HUES48 (cell line): ENCODE results near the gene PGRMC2.

Experiments used
- H3K27ac ChIP-seq: one replicate; pipeline ENCODE4 v1.7.0; 2013; ENCODE audit warnings: low read depth, low read length, inconsistent platforms
- H3K27me3 ChIP-seq: 2 replicates; pipeline ENCODE4 v1.6.1; 2013; ENCODE audit warnings: mild to moderate bottlenecking, low read length; ENCODE audit not compliant: control insufficient read depth, insufficient read depth
- H3K36me3 ChIP-seq: 2 replicates; pipeline ENCODE4 v1.6.1; 2013; ENCODE audit warnings: low read length; ENCODE audit not compliant: control insufficient read depth, insufficient read depth
- H3K4me1 ChIP-seq: 2 replicates; pipeline ENCODE4 v1.6.1; 2013; ENCODE audit warnings: mild to moderate bottlenecking, low read length; ENCODE audit not compliant: control insufficient read depth, insufficient read depth
- H3K4me3 ChIP-seq: 2 replicates; pipeline ENCODE4 v1.5.1; 2013; ENCODE audit warnings: mild to moderate bottlenecking, low read depth, low read length
- H3K9ac ChIP-seq: 2 replicates; pipeline ENCODE4 v1.6.1; 2013; ENCODE audit warnings: mild to moderate bottlenecking, low read depth, low read length, moderate library complexity
- H3K9me3 ChIP-seq: 2 replicates; pipeline ENCODE4 v1.6.1; 2013; ENCODE audit warnings: low read length; ENCODE audit not compliant: control insufficient read depth, insufficient read depth

Gene PGRMC2

DNA sequence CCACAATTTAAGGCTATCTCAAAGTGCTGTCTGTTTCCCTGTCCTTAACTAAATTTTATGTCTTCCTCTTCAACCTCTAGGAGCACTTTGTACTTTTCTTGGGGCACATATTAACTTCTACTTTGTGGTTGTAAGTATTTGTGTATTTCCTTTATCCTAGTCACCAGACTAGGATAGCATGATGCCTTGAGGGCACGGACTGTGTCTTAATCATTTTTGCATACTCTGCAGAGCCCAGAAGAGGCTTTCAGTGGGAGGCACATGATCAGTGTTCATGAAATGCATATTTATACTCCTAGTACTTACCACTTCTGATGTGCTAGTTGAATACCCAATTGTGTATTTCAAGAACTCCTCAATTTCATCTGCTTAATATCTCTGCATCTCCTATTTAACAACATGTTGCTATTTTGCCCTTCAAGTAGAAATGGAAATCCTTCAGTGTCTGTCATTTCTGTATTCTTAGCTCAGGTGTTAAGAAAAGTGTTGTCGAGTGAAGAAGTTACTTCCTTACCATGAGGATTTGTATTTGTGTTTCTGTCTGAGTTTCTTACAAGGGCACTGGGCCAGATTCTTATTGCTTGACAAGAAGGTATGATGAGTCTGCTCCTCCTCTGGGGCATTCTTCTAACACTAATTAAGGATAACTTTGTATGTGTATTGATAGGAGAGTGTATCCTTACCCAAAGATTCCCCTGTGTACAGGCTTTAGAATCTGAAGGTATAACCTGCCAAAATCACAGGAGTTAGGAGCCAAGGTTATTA lies 28.3 kb upstream of the PGRMC2 start:
- no peak overlapping the region for H3K4me3 ChIP-seq
- no peak overlapping the region for H3K27ac ChIP-seq
- no peaks in the 10 kb centered on the region for H3K27me3 ChIP-seq

DNA sequence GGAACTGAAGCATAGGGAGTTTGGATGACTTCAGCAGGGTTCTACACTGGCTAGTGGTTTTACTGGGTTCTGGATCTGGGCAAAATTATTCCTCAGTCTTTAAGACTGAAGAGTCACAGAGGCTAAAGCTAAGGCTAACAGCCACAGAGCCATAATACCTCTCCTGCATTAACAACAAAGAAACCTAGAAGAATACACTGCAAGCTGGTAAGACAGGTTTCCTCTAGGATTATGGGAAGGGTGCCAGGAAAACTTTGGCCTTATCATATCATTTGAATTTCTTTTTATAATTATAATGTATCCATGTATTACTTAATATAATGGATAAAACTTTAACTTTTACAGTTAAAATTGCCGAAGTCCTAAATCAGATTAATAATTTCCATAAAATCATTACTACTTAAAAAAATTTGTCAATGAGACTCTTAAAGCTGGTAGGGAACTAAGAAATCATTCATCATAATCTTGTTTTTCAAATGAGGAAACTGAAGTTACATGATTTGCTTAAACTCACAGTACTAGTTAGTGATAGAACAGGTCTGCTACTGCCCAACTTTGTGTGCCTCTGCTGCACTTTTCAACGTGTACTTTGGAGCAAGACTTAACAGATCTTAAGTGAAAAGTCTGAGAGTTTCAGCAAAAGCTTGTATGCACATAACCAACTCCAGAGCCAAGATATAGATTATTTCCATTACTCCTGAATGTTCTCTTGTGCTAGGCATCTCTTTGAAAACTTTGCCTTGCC lies 24.2 kb upstream of the PGRMC2 start:
- H3K9me3 ChIP-seq, result no peaks in the 10 kb centered on the region
- 0 out of 2 replicates have a peak, but pooled peaks cover 5% of the 10 kb centered on the region for H3K4me1 ChIP-seq
- H3K9ac ChIP-seq, result no peak overlapping the region
- no peak overlapping the region for H3K4me3 ChIP-seq
- H3K27me3 ChIP-seq, result no peaks in the 10 kb centered on the region
- H3K36me3 ChIP-seq, result 0 out of 2 replicates have a peak, but pooled peaks cover 6% of the 10 kb centered on the region
- no peak overlapping the region for H3K27ac ChIP-seq

More for the DNA sequence above, 28.3 kb upstream of the PGRMC2 start:
- no peaks in the 10 kb centered on the region for H3K9me3 ChIP-seq
- 0 out of 2 replicates have a peak, but pooled peaks cover 6% of the 10 kb centered on the region for H3K36me3 ChIP-seq
- no peak overlapping the region for H3K9ac ChIP-seq
- H3K4me1 ChIP-seq, result no peaks in the 10 kb centered on the region

DNA sequence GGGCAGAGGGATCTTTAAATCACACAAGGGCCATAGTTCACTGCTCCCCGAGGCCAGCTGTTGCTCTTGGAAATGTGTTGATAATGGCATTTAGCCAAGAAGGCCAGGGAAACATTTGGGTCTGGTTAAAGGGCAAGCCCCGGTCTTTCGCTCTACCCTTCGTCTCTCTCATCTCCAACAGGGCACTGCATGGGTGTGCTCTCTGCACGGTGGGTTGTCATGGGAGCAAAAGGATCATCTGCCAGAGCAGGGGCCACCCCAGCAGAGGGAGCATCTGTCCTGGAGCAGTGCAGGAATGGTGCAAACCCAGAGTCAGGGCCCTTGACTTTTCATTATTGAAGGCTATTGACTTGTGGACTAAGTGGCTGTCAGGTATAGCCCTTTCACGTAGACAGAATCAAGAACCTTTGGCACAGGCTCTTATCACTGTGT lies 22.7 kb upstream of the PGRMC2 start:
- no peak overlapping the region for H3K27ac ChIP-seq
- H3K27me3 ChIP-seq, result no peaks in the 10 kb centered on the region
- no peaks in the 10 kb centered on the region for H3K36me3 ChIP-seq
- H3K9ac ChIP-seq, result no peak overlapping the region
- no peak overlapping the region for H3K4me3 ChIP-seq
- H3K9me3 ChIP-seq, result no peaks in the 10 kb centered on the region
- H3K4me1 ChIP-seq, result peaks cover 14% of the 10 kb centered on the region

DNA sequence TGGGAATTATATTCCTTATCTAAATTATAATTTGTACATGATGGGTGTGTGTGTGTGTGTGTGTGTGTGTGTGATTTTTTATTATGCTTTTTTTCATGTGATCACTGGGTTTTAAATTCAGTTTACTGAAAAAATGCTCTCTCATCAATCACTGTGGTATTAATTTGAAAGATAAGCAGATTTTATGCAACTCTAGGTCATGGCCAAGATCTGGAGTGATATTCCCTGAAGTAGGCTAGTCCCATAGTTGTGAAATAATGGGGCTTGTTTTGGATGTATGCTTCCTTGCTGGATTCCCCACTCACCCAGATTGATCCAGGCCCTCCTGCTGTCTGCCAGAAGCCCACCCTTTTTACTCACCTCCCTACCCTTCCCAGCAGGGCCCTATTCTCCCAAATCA lies 22.0 kb upstream of the PGRMC2 start:
- no peak overlapping the region for H3K27ac ChIP-seq
- H3K9ac ChIP-seq, result no peak overlapping the region
- no peaks in the 10 kb centered on the region for H3K27me3 ChIP-seq
- H3K9me3 ChIP-seq, result no peaks in the 10 kb centered on the region
- H3K36me3 ChIP-seq, result no peaks in the 10 kb centered on the region
- H3K4me3 ChIP-seq, result no peak overlapping the region
- H3K4me1 ChIP-seq, result peaks cover 18% of the 10 kb centered on the region

DNA sequence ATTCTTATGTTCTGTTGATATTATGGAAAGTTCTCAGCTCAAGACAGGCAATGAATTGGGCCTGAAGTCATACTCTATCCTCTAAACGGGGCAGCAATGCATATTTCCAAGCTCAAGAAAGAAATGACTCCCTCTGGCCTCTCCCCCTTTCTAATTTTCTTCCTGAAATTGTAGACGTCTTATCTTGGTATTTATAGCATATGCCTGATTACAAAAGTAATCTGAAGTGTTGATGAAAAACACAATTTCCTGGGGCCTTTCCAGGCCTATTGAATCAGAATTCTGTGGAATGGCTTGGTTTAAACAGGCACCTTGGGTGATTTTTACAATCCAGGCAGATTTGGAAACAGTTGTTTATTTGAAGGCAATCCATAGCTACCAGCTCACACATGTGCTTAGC lies 21.4 kb upstream of the PGRMC2 start:
- H3K9me3 ChIP-seq, result no peaks in the 10 kb centered on the region
- H3K4me3 ChIP-seq, result no peak overlapping the region
- H3K27ac ChIP-seq, result no peak overlapping the region

DNA sequence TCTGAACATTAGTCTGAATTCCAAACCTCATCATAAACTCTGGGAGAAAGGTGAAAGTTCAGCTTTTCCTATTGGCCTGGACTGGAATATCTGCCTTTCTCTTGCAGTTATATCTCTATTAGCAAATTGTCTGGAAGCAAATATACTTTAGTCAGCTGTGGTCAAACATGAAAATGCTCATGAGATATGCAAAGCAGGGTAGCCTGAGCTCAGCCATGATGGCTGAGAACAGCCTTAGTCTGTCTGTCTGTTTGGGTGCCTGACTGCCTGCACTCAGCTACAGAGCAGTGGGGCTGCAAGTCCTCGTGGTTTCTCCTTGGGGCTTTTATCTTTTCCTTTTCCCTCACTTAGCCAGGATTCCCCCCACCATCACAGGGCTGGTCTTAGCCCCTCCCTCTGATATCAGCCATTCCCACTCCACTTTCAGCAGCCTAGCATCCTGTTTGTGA lies 19.5 kb upstream of the PGRMC2 start:
- no peak overlapping the region for H3K9ac ChIP-seq
- H3K27ac ChIP-seq, result no peak overlapping the region

More for the DNA sequence above, 21.4 kb upstream of the PGRMC2 start:
- Histone ChIP-seq H3K9ac (no peak overlapping the region), H3K27me3 (no peaks in the 10 kb centered on the region), H3K36me3 (no peaks in the 10 kb centered on the region), H3K4me1 (peaks cover 18% of the 10 kb centered on the region)

DNA sequence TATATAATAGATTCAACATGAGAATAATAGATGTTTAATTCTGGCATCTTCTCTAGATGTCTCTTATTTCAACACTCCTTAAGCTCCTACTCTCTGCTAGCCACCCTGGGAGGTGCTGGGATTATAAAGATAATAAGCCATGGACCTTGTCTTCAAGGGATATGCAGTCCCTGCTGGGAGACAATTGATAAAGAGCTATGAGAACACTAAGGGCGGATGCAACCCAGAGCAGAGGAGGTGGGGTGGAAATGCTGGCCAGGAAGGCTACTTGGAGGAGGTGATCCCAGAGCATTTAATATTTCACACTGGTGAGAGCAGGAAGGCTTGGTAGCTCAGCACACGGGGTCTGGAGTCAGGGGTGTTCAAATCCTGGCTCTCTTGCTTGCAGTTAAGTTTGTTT lies 18.3 kb upstream of the PGRMC2 start:
- H3K4me3 ChIP-seq, result no peak overlapping the region

More for the DNA sequence above, 19.5 kb upstream of the PGRMC2 start:
- Histone ChIP-seq H3K4me3 (no peak overlapping the region), H3K36me3 (peaks cover 4% of the 10 kb centered on the region; the same call in 1 of the 2 replicates), H3K9me3 (no peaks in the 10 kb centered on the region), H3K27me3 (no peaks in the 10 kb centered on the region), H3K4me1 (peaks cover 18% of the 10 kb centered on the region)

DNA sequence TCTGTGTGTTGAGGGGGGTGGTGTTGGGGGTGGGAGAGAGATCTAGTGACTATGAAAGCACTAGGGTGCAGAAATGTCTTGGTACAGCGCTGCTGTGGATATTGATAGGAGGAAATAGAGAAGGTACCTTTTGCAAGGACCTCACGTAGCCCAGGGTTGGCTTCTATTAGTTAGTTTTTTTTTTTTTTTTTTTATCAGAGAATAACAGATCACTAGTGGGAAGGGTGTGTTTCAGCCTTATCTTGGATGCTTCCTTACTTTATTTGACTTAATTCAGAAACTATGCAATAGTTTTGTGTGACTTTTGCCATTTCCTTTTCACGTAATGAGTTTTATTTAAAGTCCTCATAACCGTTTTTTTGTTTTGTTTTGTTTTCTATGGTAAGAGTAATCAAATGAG lies 16.4 kb upstream of the PGRMC2 start:
- Histone ChIP-seq H3K36me3 (peaks cover 7% of the 10 kb centered on the region), H3K27me3 (no peaks in the 10 kb centered on the region), H3K9ac (no peak overlapping the region), H3K27ac (no peak overlapping the region), H3K4me3 (no peak overlapping the region), H3K4me1 (peaks cover 12% of the 10 kb centered on the region), H3K9me3 (no peaks in the 10 kb centered on the region)

More for the DNA sequence above, 18.3 kb upstream of the PGRMC2 start:
- Histone ChIP-seq H3K9ac (no peak overlapping the region), H3K27me3 (no peaks in the 10 kb centered on the region), H3K4me1 (peaks cover 18% of the 10 kb centered on the region), H3K9me3 (no peaks in the 10 kb centered on the region), H3K27ac (no peak overlapping the region), H3K36me3 (peaks cover 4% of the 10 kb centered on the region; the same call in 1 of the 2 replicates)

DNA sequence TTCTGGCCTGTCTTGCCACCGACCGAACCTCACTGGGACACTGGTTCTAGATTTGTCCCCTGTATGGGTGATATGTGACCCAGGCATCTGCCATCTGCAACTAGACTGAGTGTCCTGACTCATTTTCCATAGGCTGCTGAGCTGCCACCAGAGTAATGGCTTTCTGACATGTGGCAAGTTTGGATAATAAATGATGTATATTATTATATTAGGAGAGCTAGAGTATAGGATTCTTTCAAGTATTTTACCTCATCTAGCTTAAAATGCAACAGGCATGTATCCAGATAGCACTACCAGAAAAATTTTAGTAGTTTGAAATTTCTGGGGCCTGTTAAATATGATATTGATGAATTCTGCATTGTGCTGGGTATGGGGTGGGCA lies 15.8 kb upstream of the PGRMC2 start:
- Histone ChIP-seq H3K36me3 (peaks cover 7% of the 10 kb centered on the region), H3K27ac (no peak overlapping the region), H3K4me3 (no peak overlapping the region), H3K9me3 (no peaks in the 10 kb centered on the region), H3K27me3 (no peaks in the 10 kb centered on the region), H3K4me1 (peaks cover 12% of the 10 kb centered on the region), H3K9ac (no peak overlapping the region)

DNA sequence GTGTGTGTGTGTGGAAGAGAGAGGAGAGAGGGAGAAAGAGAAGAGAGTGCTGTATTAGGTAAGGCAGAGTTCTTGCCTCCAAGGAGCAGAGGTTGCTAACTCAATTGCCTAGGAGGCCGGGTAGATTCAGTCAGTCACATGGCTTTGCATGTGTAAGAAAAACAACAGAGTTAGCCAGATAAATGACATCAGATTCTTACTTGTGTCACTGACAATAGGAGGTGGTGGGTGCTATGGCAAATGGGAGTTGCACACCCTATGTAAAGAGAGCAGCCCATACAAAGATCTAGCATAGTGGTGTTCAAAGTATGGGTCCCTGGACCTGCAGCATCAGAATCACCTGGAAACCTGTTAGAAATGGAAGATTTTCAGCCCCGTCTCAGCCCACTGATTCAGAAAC lies 14.4 kb upstream of the PGRMC2 start:
- Histone ChIP-seq H3K27me3 (no peaks in the 10 kb centered on the region), H3K4me1 (peaks cover 12% of the 10 kb centered on the region), H3K9ac (no peak overlapping the region), H3K27ac (no peak overlapping the region), H3K4me3 (no peak overlapping the region), H3K9me3 (no peaks in the 10 kb centered on the region), H3K36me3 (peaks cover 7% of the 10 kb centered on the region)

DNA sequence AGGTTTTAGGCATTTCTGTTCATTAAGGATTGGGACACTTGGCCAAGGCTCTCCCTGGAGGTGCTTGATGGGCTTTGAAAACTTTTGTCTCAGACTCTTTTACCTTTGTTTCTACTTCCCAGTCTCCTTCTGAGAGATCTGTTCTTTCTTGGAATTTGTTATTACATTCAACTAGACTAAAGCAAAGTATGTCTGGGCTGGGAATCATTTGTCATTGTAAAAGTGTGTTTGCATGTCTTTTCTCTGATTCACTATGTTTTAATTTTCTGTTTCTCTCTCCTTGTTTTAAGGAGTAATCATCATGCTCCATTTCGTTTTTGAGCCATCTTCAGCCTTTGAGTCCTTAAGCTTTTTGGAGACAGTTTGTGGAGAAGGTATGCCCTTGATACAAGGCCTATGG lies 12.2 kb upstream of the PGRMC2 start:
- Histone ChIP-seq H3K9ac (no peak overlapping the region), H3K27me3 (no peaks in the 10 kb centered on the region), H3K4me3 (no peak overlapping the region), H3K4me1 (peaks cover 4% of the 10 kb centered on the region; the same call in 1 of the 2 replicates), H3K36me3 (peaks cover 7% of the 10 kb centered on the region), H3K9me3 (no peaks in the 10 kb centered on the region), H3K27ac (no peak overlapping the region)
